IMR-90 (cell line): ENCODE data around the gene RER1. TPM values are rescaled to one million over a fixed set of nuclear protein-coding genes. Genes with fewer than 3 reads are reported as not detected.

ENCODE experiments used
- ATAC-seq: fragments of 200-7000 bp; cut with Tn5 transposase; 2 replicates; pipeline ENCODE4 v1.9.1; 2020; ENCODE audit warnings: low read depth, mild to moderate bottlenecking, moderate library complexity
- BruUV-seq: library from RNA; stranded (reverse); fragments of 400-500 nt; replicated peaks from 2 replicates; lab custom pipeline; 2021; lab: Mats Ljungman, UMichigan
- CTCF ChIA-PET: fragments of 300-600 bp; formaldehyde crosslinking; extraction: SDS; loops from one replicate; lab custom pipeline; 2021; ENCODE audit warnings: antibody characterized with exemption; lab: Yijun Ruan, JAX
- POLR2A ChIA-PET: fragments of 300-600 bp; sonication (Branson Sonifier 250); formaldehyde crosslinking; loops from one replicate; lab custom pipeline; 2022; ENCODE audit warnings: antibody characterized with exemption; ENCODE audit not compliant: unreplicated experiment; lab: Charles Lee
- DNase-seq: peaks from one replicate; pipeline ENCODE4 v3.0.0; 2013
- H2AFZ ChIP-seq: replicated peaks from 2 replicates; pipeline ENCODE3; 2013; ENCODE audit warnings: low read length, mild to moderate bottlenecking; ENCODE audit not compliant: poor library complexity
- H2AK5ac ChIP-seq: 2 replicates; pipeline ENCODE4 v1.6.1; 2013; ENCODE audit warnings: low read depth, low read length, inconsistent platforms
- H2AK9ac ChIP-seq: replicated peaks from 2 replicates; pipeline ENCODE3; 2013; ENCODE audit warnings: mild to moderate bottlenecking, low read depth, low read length, moderate library complexity; ENCODE audit not compliant: poor library complexity
- H2BK120ac ChIP-seq: 2 replicates; pipeline ENCODE4 v1.6.1; 2013; ENCODE audit warnings: low read depth, low read length, inconsistent platforms
- H2BK15ac ChIP-seq: 3 replicates; pipeline ENCODE4 v1.6.1; 2013; ENCODE audit warnings: low read depth, low read length, inconsistent platforms
- H2BK20ac ChIP-seq: 2 replicates; pipeline ENCODE4 v1.6.1; 2013; ENCODE audit warnings: low read depth, mild to moderate bottlenecking, inconsistent platforms, low read length, moderate library complexity
- H2BK5ac ChIP-seq: 2 replicates; pipeline ENCODE4 v1.6.1; 2013; ENCODE audit warnings: mild to moderate bottlenecking, low read depth, low read length, inconsistent platforms; ENCODE audit not compliant: poor library complexity, severe bottlenecking
- H3K14ac ChIP-seq: replicated peaks from 2 replicates; pipeline ENCODE4 v1.6.1; 2013; ENCODE audit warnings: low read depth, low read length, inconsistent platforms
- H3K18ac ChIP-seq: 2 replicates; pipeline ENCODE4 v1.6.1; 2013; ENCODE audit warnings: low read depth, low read length, control low read depth
- H3K23ac ChIP-seq: 2 replicates; pipeline ENCODE4 v1.6.1; 2013; ENCODE audit warnings: low read depth, low read length, inconsistent platforms
- H3K27ac ChIP-seq: 2 replicates; pipeline ENCODE4 v1.5.1; 2013; ENCODE audit warnings: mild to moderate bottlenecking, control low read depth, low read length; ENCODE audit not compliant: insufficient read depth
- H3K27me3 ChIP-seq: 2 replicates; pipeline ENCODE4 v1.6.1; 2013; ENCODE audit warnings: low read length; ENCODE audit not compliant: control insufficient read depth, insufficient read depth
- H3K36me3 ChIP-seq: 2 replicates; pipeline ENCODE4 v1.6.1; 2013; ENCODE audit warnings: low read length, mixed read lengths; ENCODE audit not compliant: control insufficient read depth, insufficient read depth
- H3K4ac ChIP-seq: 2 replicates; pipeline ENCODE4 v1.6.1; 2013; ENCODE audit warnings: low read depth, low read length, inconsistent platforms
- H3K4me1 ChIP-seq: 2 replicates; pipeline ENCODE4 v1.6.1; 2013; ENCODE audit warnings: low read length, mixed read lengths; ENCODE audit not compliant: control insufficient read depth, insufficient read depth
- H3K4me2 ChIP-seq: 2 replicates; pipeline ENCODE4 v1.6.1; 2013; ENCODE audit warnings: low read depth, mild to moderate bottlenecking, control low read depth, low read length, moderate library complexity
- H3K4me3 ChIP-seq: 2 replicates; pipeline ENCODE4 v1.5.1; 2013; ENCODE audit warnings: low read depth, mild to moderate bottlenecking, control low read depth, low read length, moderate library complexity; ENCODE audit not compliant: insufficient read depth
- H3K56ac ChIP-seq: 2 replicates; pipeline ENCODE4 v1.6.1; 2013; ENCODE audit warnings: low read length, inconsistent platforms; ENCODE audit not compliant: insufficient read depth; ENCODE audit errors: extremely low read depth
- H3K79me1 ChIP-seq, 2 experiments: 2 replicates each; pipeline ENCODE4 v1.6.1; 2013; ENCODE audit warnings: low read length in 2 of 2, inconsistent platforms in 1 of 2, low read depth in 1 of 2
- H3K9ac ChIP-seq: 2 replicates; pipeline ENCODE4 v1.6.1; 2013; ENCODE audit warnings: low read depth, low read length, control low read depth
- H3K9me1 ChIP-seq: 2 replicates; pipeline ENCODE4 v1.6.1; 2013; ENCODE audit warnings: low read length, inconsistent platforms; ENCODE audit not compliant: insufficient read depth
- H3K9me3 ChIP-seq: 2 replicates; pipeline ENCODE4 v1.6.1; 2013; ENCODE audit warnings: low read length; ENCODE audit not compliant: control insufficient read depth, insufficient read depth
- H4K20me1 ChIP-seq: 2 replicates; pipeline ENCODE4 v1.6.1; 2013; ENCODE audit warnings: low read length, inconsistent platforms; ENCODE audit not compliant: insufficient read depth
- H4K5ac ChIP-seq: 2 replicates; pipeline ENCODE4 v1.6.1; 2013; ENCODE audit warnings: mild to moderate bottlenecking, low read depth, low read length, control low read depth
- H4K8ac ChIP-seq, 2 experiments: 2 replicates each; pipeline ENCODE4 v1.6.1; 2013; ENCODE audit warnings: low read depth in 2 of 2, low read length in 2 of 2, control low read depth in 1 of 2, inconsistent platforms in 1 of 2
- H4K91ac ChIP-seq: 2 replicates; pipeline ENCODE4 v1.6.1; 2013; ENCODE audit warnings: low read depth, low read length, inconsistent platforms; ENCODE audit not compliant: insufficient read depth
- CHD1 ChIP-seq: IDR thresholded peaks from 2 replicates; pipeline ENCODE4 v1.6.1; 2012; ENCODE audit warnings: low read depth, low read length, improper control_type of control experiment
- WGBS, 2 experiments: methylation state at CpG; one replicate each; pipeline versions ENCODE4 v1.1.5 to v1.1.7; 2013; ENCODE audit warnings: missing lambda C conversion rate in 2 of 2; ENCODE audit not compliant: insufficient read length in 1 of 2; ENCODE audit errors: extremely low coverage in 2 of 2; 5-methylcytosine and 5-hydroxymethylcytosine counted together
- dilution Hi-C: fragments of 300-500 bp; cut with HindIII; formaldehyde crosslinking; loops from one replicate; pipeline ENCODE4 v1.14.3; 2018; ENCODE audit warnings: low sequenced_read_pairs; ENCODE audit not compliant: unreplicated experiment
- in situ Hi-C: fragments of 300-500 bp; cut with MboI; formaldehyde crosslinking; loops from 3 replicates; pipeline ENCODE4 v1.14.3; 2019; ENCODE audit warnings: low sequenced_read_pairs, inconsistent platforms, mixed read lengths
- intact Hi-C: fragments of 100-400 bp; cut with micrococcal nuclease; formaldehyde crosslinking; loops from 2 replicates; pipeline ENCODE4 v1.10.0; 2022
- polyA plus RNA-seq, 3 experiments: library from polyadenylated mRNA; depleted of rRNA; stranded (reverse); fragments of >200 nt; gene quantifications; 2 replicates each; pipeline ENCODE4 v1.2.3, GENCODE V29; 2012; ENCODE audit warnings: low replicate concordance in 1 of 3
- total RNA-seq: library from RNA; depleted of rRNA; stranded (reverse); fragments of >200 nt; gene quantifications from 2 replicates; pipeline ENCODE4 v1.2.3, GENCODE V29; 2012

RER1 gene
- total and polyA plus RNA-seq, 2 of the 4 experiments (the other 2 are of a cell fraction) = 47.1 to 240 TPM

- Histone ChIP-seq H4K91ac (no peak overlapping the region), H3K9me1 (peaks cover 4% of the 10 kb centered on the region; the same call in 1 of the 2 replicates), H3K36me3 (no peaks in the 10 kb centered on the region), H2BK5ac (no peak overlapping the region), H2AFZ (peak overlapping the region; percentile 68), H4K8ac (no peak overlapping the region), H3K23ac (no peak overlapping the region), H2BK120ac (peak overlapping the region; percentile 32; the same call in 1 of the 2 replicates), H3K27me3 (peaks cover 34% of the 10 kb centered on the region), H3K9me3 (no peaks in the 10 kb centered on the region), H4K5ac (no peak overlapping the region), H2BK15ac (no peak overlapping the region), H3K9ac (no peak overlapping the region), H3K56ac (no peak overlapping the region), H2AK9ac (peak overlapping the region; percentile 89), H3K4me1 (peaks cover 9% of the 10 kb centered on the region), H3K18ac (no peak overlapping the region), H3K4me2 (no peak overlapping the region), H3K27ac (no peak overlapping the region), H3K14ac (no peak overlapping the region), H2BK20ac (no peak overlapping the region), H3K4ac (no peak overlapping the region), H2AK5ac (no peak overlapping the region), H4K20me1 (no peaks in the 10 kb centered on the region), H3K79me1 (no peaks in the 10 kb centered on the region), H3K4me3 (no peak overlapping the region)
- no peak for TF ChIP-seq CHD1
- CTCF ChIA-PET = no interaction called here
- 43% methylated on average over 2 of the region's 13 CpGs; no CpG with 5 or more reads in 1 of the 2 experiments for WGBS, 2 experiments
- BruUV-seq = no TSS peak
- intact Hi-C loops = no loop called here
- DNase-seq (no peak), ATAC-seq (peak; percentile 12; the same call in 1 of the 2 replicates)
- in situ Hi-C loops = loop anchor here (25.0 kb wide), 1 partner anchor 616 kb away; the partner anchor contains the start of gene PRDM16
- POLR2A ChIA-PET = no interaction called here
- dilution Hi-C loops = no loop called here
Measured at GRCh38 chr1:2446394-2446793, 54.8 kb downstream of the RER1 start.
